Esophagus muscularis mucosa (tissue), 4 donors: ENCODE results near the gene F10.

Experiments
- EP300 ChIP-seq: sonication (generic); formaldehyde crosslinking; IDR thresholded peaks from one replicate; pipeline ENCODE4 v1.6.1; 2017; ENCODE audit warnings: antibody characterized with exemption
- POLR2A ChIP-seq: fragments of 450-650 bp; IDR thresholded peaks from one replicate; pipeline ENCODE4 v1.6.1; 2017; ENCODE audit warnings: antibody characterized with exemption, moderate library complexity, mild to moderate bottlenecking, low read depth
- POLR2AphosphoS5 ChIP-seq, 2 donors: sonication (generic); formaldehyde crosslinking; IDR thresholded peaks; one replicate each; pipeline ENCODE4 v1.6.1; 2017; ENCODE audit warnings: antibody characterized with exemption in 2 of 2
- TF ChIP-seq, protein P1 (sequence below), 3 experiments: fragments of 200-600 bp in 2 of 3; fragments of 450-650 bp in 1 of 3; sonication (generic) in 2 of 3; IDR thresholded peaks; one replicate each; pipeline ENCODE4 v1.5.1; 2017 to 2019; ENCODE audit warnings: antibody characterized with exemption in 3 of 3, mild to moderate bottlenecking in 2 of 3, moderate library complexity in 1 of 3

- TF ChIP-seq, protein P1, sequence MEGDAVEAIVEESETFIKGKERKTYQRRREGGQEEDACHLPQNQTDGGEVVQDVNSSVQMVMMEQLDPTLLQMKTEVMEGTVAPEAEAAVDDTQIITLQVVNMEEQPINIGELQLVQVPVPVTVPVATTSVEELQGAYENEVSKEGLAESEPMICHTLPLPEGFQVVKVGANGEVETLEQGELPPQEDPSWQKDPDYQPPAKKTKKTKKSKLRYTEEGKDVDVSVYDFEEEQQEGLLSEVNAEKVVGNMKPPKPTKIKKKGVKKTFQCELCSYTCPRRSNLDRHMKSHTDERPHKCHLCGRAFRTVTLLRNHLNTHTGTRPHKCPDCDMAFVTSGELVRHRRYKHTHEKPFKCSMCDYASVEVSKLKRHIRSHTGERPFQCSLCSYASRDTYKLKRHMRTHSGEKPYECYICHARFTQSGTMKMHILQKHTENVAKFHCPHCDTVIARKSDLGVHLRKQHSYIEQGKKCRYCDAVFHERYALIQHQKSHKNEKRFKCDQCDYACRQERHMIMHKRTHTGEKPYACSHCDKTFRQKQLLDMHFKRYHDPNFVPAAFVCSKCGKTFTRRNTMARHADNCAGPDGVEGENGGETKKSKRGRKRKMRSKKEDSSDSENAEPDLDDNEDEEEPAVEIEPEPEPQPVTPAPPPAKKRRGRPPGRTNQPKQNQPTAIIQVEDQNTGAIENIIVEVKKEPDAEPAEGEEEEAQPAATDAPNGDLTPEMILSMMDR (IDR thresholded peaks at IDR 0.05), result no peak
- TF ChIP-seq POLR2A (no peak), EP300 (no peak), POLR2AphosphoS5 (IDR thresholded peaks at IDR 0.05) (no peak)
Observed at GRCh38 chr13:113159701-113160100, 37.1 kb downstream of the F10 start.
